Activated T-cell treated with anti-CD3 and anti-CD28 coated beads for 48 hours (primary cell): ENCODE measurements around the gene S100A7A.
A peak's percentile ranks its signal among the peaks of the same experiment; 100 is the strongest.
"Not testable (repeated sequence)": the region's sequence is repeated elsewhere in the genome, so short reads cannot be mapped to it uniquely, and the experiment has no call there.

Experiments
- DNase-seq: peaks from one replicate; pipeline ENCODE4 v3.0.0-alpha.2; 2020; ENCODE audit warnings: low read depth

Gene S100A7A

DNA sequence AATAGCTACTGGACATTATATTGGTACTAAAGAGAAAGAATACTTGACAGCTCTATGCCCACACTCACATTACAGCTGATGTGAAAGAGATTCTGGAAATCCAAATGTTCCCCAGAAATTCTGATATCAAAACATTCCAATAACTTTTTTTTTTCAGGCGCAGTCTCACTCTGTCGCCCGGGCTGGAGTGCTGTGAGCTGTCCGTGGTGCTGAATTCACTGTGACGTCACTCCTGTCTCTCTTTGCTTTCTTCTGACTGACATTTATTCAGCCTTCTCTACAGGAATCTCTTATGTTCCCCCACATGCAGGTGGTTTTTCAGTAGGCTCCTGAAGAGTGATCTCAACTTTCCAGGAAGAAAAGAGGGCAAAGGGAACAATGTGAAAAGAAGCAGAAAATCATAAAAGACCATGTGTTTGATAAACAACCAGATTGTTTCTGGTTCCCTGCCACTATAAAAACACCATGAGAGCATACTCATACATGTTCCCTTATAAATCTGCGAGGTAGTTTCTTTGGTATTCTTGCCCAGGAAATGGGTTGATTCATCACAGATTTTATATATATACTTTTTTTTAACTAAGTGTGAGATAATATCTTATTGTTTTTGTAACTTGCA is 6.2 kb downstream of the S100A7A start:
- DNase-seq, result peak; percentile 40

- no peak for DNase-seq
Measured at GRCh38 chr1:153426809-153427208, 10.5 kb downstream of the S100A7A start.

DNA sequence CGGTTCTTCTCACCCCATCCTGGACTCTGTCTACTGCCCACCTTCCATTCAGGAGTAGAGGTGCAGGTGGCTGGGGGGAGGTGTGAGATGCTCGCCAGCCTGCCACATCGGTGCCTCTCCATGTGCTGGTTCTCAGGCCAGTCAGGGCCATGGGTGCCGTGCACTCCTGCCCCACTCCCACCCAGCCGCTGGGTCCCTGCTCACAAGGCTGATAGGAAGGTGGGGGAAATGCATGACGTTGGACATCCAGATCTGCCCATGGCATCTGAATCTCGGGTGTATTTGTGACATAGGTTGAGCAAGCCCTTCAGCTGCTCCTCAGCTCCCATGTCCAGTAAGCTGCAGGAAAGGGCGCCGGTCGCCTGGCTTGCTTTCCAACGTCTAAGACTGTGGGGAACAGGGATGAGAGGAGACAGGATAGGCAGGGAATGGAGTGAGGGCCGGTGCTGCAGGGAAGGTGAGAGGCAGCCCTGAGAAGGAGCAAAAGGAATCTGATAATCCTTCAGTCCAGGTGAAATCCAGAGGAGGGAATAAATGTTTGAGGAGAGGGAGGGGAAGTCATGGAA is 11.8 kb downstream of the S100A7A start:
- DNase-seq, result no peak

DNA sequence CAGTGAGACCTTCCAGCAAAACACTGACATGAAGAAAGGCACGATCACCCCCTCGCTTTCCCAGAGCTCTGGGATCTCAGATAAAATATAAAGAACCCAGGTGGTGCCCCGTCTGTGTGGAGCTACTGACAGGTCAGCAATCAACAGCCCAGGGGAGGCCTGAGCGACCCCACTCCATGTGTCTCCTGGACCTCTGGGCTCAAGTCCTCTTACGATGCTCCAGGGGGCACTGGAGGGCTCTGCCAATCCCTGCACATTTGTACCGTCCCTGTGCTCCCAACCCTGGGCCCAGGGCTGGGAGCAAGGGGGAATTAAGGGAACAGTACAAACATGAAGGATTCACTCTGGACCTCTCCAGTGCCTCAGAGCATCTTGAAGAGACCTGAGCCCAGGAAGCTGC is 12.5 kb downstream of the S100A7A start:
- DNase-seq, result no peak

- no peak for DNase-seq
Measured at GRCh38 chr1:153429266-153430165, 13.2 kb downstream of the S100A7A start.

DNA sequence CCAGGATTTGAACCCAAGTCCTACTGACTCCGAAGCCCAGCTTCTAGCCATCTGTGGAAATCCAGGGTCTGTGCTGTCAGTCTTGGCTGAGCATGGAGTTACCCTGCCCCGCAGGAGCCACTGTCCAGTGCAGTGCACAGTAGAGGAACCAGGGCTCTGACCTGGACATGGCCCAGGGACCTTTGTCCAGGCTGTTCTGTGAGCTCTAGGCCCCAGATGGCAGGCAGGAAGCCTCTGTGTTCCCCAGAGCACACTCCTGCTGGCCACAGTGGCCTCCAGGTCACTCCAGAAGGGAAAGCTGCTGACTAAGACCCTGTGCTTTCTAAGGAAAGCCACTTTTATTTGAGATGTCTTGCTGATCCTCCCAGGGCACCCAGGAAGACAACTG is 13.8 kb downstream of the S100A7A start:
- no peak for DNase-seq

DNA sequence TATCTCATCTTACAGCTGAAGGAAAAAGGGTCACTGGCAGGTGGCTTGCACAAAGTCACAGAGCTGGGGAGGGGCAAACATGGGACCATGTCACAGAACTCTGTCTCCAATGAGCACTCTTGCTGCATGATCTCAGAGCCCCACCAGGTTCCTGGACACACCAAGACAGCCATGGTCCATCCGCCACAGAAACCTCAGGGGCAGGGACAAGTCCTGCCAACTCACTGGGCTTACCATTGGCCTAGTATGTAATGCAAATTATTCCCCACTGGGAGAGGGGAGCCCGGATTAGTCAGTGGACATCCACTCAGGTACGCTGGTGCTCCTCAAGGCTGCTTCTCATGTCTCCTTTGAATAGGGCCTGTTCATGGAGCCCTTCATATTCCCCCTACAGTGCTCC is 14.2 kb downstream of the S100A7A start:
- DNase-seq, result no peak

GRCh38 chr1:153431002-153431401 is 14.7 kb downstream of the S100A7A start:
- DNase-seq, result no peak

- DNase-seq, result no peak
Measured at GRCh38 chr1:153431427-153431826, 15.1 kb downstream of the S100A7A start.

DNA sequence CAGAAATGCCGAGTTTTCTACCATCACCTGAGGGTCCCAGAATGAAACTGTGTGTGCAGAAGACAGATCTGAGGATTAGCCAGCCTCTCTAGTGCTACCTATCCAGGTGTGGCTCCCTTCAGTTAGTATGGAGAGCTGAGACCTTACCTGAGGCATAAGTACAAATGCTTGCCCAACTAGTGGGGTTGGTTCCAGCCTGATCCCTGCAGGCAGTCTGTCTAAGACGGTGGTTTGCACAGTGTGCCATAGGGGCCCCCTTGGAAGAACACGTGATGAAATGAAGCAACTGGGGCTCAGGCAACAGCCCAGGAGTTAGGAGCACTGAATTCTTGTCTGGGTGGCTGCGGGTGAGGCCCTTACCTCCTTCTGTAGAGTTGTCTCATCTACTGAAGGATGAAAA is 15.6 kb downstream of the S100A7A start:
- DNase-seq, result no peak

DNA sequence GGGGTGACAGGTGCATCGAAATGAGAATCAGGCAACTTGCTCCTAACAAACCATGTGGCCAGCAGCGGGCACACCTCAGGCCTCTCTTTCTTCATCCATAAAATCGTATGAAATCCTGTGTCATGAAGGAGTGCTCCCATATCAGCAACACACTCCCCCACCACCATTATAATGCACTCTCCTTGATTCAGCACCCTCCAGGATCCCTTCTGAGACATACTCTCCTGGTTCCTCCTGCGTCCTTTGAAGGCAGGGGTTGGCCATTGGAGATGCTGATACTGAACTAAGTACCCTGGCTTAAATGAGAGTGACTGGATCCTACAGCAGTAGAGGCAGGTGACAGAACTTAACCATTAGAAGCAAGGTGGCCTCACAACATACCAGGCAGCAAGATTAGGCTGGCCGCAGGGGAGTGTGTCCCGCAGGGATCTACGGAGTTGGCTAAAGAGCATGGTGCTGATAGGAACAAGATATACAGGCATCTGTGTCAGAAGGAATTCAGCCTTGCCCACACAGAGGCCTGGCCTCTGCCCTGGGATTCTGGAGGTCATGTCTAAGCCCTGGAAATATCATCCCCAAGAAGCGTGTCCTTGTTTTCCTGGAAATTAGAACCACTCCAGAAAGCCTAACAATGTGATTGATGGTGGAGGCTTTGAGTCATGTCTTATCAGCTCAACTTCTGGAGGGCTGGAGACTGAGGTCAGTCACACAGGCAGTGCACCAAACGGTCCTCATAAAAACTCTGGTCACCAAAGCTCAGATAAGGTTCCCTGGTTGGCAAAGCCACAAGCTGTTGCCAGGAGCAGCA is 16.8 kb downstream of the S100A7A start:
- DNase-seq, result no peak

DNA sequence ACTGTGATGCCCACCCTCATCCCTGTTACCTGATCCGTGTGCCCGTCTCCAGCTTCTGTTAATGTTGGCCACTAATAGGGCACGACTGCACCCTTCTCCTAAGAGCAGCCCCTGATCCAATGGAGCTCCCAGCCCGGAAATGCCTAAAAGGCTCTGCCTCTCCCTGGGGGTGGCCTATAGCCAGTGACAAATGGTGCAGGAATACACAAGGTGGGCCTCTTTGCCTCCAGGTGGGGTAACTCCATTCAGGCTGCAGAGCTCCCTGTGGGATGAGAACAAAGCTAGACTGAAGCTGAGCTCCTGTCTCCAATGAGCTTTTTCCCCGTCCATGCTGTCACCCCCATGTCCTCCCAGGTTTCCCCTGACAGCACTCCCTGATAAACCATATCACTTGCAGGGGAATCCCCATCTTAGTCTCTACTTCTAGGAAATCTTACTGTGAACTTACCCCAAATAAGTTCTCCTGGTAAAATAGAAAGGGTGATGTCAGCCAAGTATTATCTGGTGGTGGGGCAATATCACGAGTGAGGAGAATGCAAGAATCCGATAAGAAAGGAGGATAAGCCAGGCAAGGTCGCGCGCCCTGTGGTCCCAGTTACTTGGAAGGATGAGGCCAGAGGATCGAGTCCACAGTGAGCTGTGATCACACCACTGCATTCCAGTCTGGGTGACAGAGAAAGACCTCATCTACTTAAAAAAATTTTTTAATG is 18.6 kb downstream of the S100A7A start:
- DNase-seq, result no peak

DNA sequence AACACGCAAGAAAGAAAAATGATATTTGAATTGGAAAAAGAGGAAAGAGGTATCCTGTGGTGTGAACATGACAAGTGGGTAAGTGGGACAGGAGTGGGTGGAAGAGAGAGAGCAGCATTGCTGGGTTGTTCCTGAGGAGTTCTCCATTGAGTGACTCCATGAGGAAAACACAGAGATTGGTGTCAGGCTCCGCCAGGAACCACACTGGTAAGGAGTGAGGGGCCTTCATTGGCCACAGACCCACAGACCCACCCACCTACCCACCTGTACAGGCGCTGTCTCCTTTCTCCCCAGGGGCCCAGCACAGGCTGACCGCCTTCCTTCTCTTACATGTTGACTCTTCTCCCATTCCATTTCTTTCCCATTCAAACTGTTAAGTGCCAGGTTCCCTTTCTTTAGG is 20.9 kb downstream of the S100A7A start:
- no peak for DNase-seq

DNA sequence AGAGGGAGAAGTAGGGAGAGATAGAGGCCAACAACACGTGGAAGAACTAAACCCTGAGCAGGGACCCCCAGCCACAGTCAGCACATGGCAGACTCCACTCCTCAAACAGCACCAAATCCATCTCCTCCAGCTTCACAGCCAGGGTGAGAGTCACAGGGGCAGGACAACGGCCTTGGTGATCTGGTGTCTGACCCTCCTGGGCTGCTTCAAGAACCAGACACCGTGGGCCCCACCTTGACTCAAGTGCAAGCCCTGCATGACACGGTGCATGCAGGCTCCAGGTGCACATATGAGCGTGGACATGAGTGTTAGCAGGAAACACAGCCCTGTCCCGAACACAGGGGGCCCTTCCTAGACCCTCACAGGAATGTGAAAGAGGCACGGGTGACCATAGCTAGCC is 22.3 kb downstream of the S100A7A start:
- no peak for DNase-seq

- no peak for DNase-seq
Measured at GRCh38 chr1:153439273-153439672, 23.0 kb downstream of the S100A7A start.

- DNase-seq, result no peak
Measured at GRCh38 chr1:153441238-153441755, 25.0 kb downstream of the S100A7A start.

DNA sequence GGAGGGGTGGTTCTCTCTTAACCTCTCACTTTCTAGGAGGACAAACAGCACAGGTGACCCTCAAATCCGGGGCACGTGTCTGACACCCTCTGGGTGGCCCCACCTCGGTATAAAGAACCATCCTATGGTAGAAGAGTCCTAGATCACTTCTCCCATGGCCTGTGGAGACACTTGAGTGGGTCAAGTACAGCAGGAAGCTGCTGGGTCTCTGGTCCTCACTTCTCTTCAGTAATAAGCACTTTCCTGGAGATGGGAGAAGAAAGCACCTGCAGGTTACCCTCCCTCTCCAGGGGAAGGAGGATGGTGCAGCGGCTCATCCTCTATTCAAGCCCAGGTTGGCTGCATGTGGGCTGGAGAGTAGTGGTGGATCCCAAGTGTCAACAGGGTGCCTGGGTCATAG is 27.2 kb downstream of the S100A7A start:
- no peak for DNase-seq

DNA sequence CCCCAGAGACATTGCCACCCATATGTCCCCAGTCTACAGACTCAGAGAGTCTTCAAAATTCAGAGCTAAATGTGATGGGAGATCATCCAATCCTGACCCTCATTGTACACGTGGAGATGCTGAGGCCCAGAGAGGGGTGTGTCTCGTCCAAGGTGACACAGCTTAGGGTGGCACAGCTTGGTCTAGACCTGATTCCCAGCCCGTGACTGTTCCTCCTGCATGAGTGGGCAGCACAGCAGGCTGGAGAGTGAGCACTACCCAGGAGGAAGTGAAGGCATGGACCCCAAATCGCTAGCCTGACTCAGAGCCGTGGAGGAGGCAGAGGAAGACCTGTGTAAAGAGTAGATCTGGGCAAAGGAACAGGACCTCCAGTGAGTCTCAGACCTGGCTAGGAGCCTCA is 27.8 kb downstream of the S100A7A start:
- no peak for DNase-seq

DNA sequence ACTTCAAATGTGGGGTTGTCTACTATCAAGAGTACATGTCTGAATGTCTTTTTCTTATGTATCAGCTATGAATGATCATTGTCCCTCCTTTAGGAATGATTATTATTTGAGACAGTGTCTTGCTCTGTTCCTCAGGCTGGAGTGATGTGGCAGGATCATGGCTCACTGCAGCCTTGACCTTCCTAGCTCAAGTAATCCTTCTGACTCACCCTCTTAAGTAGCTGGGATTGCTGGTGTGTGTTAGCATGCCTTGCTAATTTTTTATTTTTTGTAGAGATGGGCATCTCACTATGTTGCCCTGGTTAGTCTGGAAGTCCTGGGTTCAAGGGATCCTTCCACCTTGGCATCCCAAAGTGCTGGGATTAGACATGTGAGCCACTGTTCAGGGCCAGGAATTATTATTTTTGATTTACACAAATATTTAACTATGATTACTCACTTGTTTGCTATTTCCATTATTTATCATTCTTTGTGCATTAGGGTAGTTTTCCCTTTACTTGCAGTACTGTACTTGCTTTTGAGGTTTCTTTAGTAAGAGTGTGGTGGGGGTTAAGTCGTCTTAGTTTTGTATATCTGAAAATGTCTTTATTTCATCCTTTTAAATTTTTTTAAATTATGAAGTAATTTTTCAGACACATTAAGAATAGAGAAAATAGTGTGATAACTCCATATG is 31.3 kb downstream of the S100A7A start:
- no peak for DNase-seq

GRCh38 chr1:153448851-153449250 is 32.5 kb downstream of the S100A7A start:
- not testable (repeated sequence) for DNase-seq

- no peak for DNase-seq
Measured at GRCh38 chr1:153456396-153456795, 40.1 kb downstream of the S100A7A start.
